Sigmoid colon (tissue), 7 donors: Measurements from ENCODE around the gene ZNF280A. TPM values are rescaled to one million over a fixed set of nuclear protein-coding genes. Genes with fewer than 3 reads are reported as not detected.

ENCODE experiments used
- DNase-seq: peaks from one replicate; pipeline ENCODE4 v3.0.0-alpha.2; 2019
- H3K27ac ChIP-seq, 4 donors: fragments of 200-600 bp; sonication (generic); one replicate each; pipeline ENCODE4 v1.5.1; 2016 to 2019; ENCODE audit warnings: mild to moderate bottlenecking in 1 of 4
- H3K27me3 ChIP-seq, 3 donors: fragments of 200-600 bp; sonication (generic); one replicate each; pipeline ENCODE4 v1.5.1; 2019; ENCODE audit warnings: mild to moderate bottlenecking in 1 of 3
- H3K36me3 ChIP-seq, 4 donors: fragments of 200-600 bp; sonication (generic); one replicate each; pipeline ENCODE4 v1.5.1; 2016 to 2019
- H3K4me1 ChIP-seq, 4 donors: fragments of 200-600 bp; sonication (generic); one replicate each; pipeline ENCODE4 v1.5.1; 2017 to 2019
- H3K4me3 ChIP-seq, 4 donors: fragments of 200-600 bp; sonication (generic); one replicate each; pipeline ENCODE4 v1.5.1; 2017 to 2019; ENCODE audit warnings: mild to moderate bottlenecking in 2 of 4, moderate library complexity in 1 of 4
- H3K9me3 ChIP-seq, 4 donors: fragments of 200-600 bp in 3 of 4; sonication (generic) in 3 of 4; one replicate each; pipeline versions ENCODE4 v1.5.1 to v1.6.1; 2013 to 2019
- EP300 ChIP-seq, 4 donors: sonication (generic); formaldehyde crosslinking; IDR thresholded peaks; one replicate each; pipeline ENCODE4 v1.6.1; 2017; ENCODE audit warnings: antibody characterized with exemption in 4 of 4
- POLR2A ChIP-seq, 2 donors: fragments of 450-650 bp; IDR thresholded peaks; one replicate each; pipeline ENCODE4 v1.6.1; 2016; ENCODE audit warnings: antibody characterized with exemption in 2 of 2, mild to moderate bottlenecking in 2 of 2, moderate library complexity in 2 of 2
- POLR2AphosphoS5 ChIP-seq, 4 donors: sonication (generic); formaldehyde crosslinking; IDR thresholded peaks; one replicate each; pipeline ENCODE4 v1.6.1; 2017; ENCODE audit warnings: antibody characterized with exemption in 4 of 4
- WGBS, 2 donors: extraction: QIAGEN DNeasy Blood & Tissue Kit; methylation state at CpG; one replicate each; pipeline ENCODE4 v1.1.7; 2013; 5-methylcytosine and 5-hydroxymethylcytosine counted together
- intact Hi-C: fragments of 100-400 bp; cut with DNase I; formaldehyde crosslinking; loops from one replicate; pipeline ENCODE4 v1.15.1; 2023
- polyA plus RNA-seq, 3 donors: library from polyadenylated mRNA; stranded (reverse); fragments of 200-250 nt; gene quantifications; one replicate each; pipeline ENCODE4 v1.2.3, GENCODE V29; 2013
- total RNA-seq, 4 donors: library from RNA; depleted of rRNA; stranded (reverse); fragments of >200 nt; gene quantifications; one replicate each; pipeline ENCODE4 v1.1.0, GENCODE V29; 2016
- TF ChIP-seq, protein P1 (sequence below), 4 experiments: fragments of 450-650 bp in 3 of 4; fragments of 200-600 bp in 1 of 4; IDR thresholded peaks; one replicate each; pipeline ENCODE4 v1.5.1; 2016 to 2019; ENCODE audit warnings: antibody characterized with exemption in 4 of 4, mild to moderate bottlenecking in 3 of 4, moderate library complexity in 2 of 4
- donor health status: healthy with polysubstance abuse.
- donor health status: Bipolar disorder and iron deficiency.
- donor health status: healthy.

The ZNF280A gene
- total and polyA plus RNA-seq, 7 donors: not detected

- WGBS, 2 donors: 67 to 70% methylated on average over 6 of the region's 6 CpGs
- intact Hi-C loops: no loop called here
- DNase-seq: no peak
- H3K36me3 ChIP-seq: no peaks in the 10 kb centered on the region
- TF ChIP-seq POLR2A (IDR thresholded peaks at IDR 0.05) (no peak), POLR2AphosphoS5 (IDR thresholded peaks at IDR 0.05) (no peak)
- TF ChIP-seq, protein P1, sequence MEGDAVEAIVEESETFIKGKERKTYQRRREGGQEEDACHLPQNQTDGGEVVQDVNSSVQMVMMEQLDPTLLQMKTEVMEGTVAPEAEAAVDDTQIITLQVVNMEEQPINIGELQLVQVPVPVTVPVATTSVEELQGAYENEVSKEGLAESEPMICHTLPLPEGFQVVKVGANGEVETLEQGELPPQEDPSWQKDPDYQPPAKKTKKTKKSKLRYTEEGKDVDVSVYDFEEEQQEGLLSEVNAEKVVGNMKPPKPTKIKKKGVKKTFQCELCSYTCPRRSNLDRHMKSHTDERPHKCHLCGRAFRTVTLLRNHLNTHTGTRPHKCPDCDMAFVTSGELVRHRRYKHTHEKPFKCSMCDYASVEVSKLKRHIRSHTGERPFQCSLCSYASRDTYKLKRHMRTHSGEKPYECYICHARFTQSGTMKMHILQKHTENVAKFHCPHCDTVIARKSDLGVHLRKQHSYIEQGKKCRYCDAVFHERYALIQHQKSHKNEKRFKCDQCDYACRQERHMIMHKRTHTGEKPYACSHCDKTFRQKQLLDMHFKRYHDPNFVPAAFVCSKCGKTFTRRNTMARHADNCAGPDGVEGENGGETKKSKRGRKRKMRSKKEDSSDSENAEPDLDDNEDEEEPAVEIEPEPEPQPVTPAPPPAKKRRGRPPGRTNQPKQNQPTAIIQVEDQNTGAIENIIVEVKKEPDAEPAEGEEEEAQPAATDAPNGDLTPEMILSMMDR (IDR thresholded peaks at IDR 0.05): no peak
- H3K4me1 ChIP-seq: no peaks in the 10 kb centered on the region
- no peaks in the 10 kb centered on the region for H3K27me3 ChIP-seq
- no peak overlapping the region for H3K4me3 ChIP-seq
- no peak overlapping the region for H3K27ac ChIP-seq
- peaks cover 0 to 3% (median 0%) of the 10 kb centered on the region in 4 donors for H3K9me3 ChIP-seq
Measured at GRCh38 chr22:22536515-22536914, 16.4 kb upstream of the ZNF280A start.

DNA sequence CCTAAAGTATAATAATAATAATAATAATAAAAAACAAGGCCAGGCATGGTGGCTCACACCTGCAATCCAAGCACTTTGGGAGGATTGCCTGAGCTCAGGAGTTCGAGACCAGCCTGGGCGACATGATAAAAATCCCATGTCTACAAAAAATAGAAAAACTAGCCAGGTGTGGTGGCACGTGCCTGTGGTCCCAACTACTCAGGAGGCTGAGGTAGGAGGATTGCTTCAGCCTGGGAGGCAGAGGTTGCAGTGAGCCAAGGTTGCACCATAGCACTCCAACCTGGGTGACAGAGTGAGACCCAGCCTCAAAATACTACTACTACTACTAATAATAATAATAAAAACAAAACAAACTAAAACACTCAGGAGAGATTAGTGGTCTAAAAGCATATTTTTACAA, 15.6 kb upstream of the ZNF280A start:
- no peak for TF ChIP-seq POLR2AphosphoS5 (IDR thresholded peaks at IDR 0.05)
- TF ChIP-seq POLR2A (IDR thresholded peaks at IDR 0.05): no peak
- TF ChIP-seq, protein P1 (IDR thresholded peaks at IDR 0.05): no peak
- no peak for TF ChIP-seq EP300 (IDR thresholded peaks at IDR 0.05)
- Histone ChIP-seq H3K27me3 (no peaks in the 10 kb centered on the region), H3K36me3 (no peaks in the 10 kb centered on the region), H3K4me1 (no peaks in the 10 kb centered on the region), H3K27ac (no peak overlapping the region), H3K9me3 (peaks cover 0 to 3% (median 0%) of the 10 kb centered on the region in 4 donors), H3K4me3 (no peak overlapping the region)
- 87 to 91% methylated on average over 3 of the region's 3 CpGs for WGBS, 2 donors
- DNase-seq: no peak
- intact Hi-C loops: no loop called here

DNA sequence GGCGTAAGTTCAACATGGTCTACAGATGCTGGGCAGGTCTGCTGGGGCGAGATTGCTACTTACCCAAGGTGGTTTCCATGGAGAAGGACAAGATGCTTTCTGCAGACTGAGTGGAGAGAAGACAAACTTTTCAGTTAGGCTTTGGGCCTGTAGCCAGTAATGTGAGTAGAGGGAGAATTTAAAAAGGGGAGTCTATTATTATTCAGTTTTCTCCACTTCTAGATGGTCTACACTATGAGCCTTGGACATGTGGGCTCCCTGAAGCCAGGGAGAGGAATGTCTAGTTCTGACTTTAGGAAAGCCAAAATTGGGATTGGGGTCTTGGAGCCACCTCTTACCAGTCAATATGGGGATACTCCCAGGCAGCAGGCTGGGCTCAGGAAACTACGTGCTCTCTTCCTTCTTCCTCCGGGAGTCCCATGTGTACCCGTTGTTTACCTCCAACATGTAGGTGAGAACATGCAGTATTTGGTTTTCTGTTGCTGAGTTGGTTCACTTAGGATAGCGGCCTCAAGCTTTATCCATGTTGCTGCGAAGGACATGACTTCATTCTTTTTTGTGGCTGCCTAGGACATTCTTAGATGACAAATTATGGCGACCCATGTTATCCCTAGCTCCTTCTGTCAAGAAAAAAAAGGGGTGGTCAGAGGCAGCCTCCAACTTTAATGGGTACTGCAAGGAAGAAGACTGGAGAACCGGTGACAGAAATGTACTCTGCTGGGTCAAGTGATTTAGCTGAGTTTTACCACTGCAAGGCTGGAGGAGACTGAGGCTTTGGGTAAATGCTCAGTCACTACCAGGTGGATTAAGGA, 14.7 kb upstream of the ZNF280A start:
- no peak overlapping the region for H3K27ac ChIP-seq
- H3K27me3 ChIP-seq: no peaks in the 10 kb centered on the region
- no peak for DNase-seq
- no peak for TF ChIP-seq POLR2AphosphoS5 (IDR thresholded peaks at IDR 0.05)
- TF ChIP-seq, protein P1 (IDR thresholded peaks at IDR 0.05): no peak
- no peak for TF ChIP-seq POLR2A (IDR thresholded peaks at IDR 0.05)
- TF ChIP-seq EP300 (IDR thresholded peaks at IDR 0.05): no peak
- H3K4me1 ChIP-seq: no peaks in the 10 kb centered on the region
- H3K4me3 ChIP-seq: no peak overlapping the region
- no peaks in the 10 kb centered on the region for H3K36me3 ChIP-seq
- WGBS, 2 donors: 85 to 87% methylated on average over 9 of the region's 9 CpGs
- intact Hi-C loops: no loop called here
- H3K9me3 ChIP-seq: no peaks in the 10 kb centered on the region

DNA sequence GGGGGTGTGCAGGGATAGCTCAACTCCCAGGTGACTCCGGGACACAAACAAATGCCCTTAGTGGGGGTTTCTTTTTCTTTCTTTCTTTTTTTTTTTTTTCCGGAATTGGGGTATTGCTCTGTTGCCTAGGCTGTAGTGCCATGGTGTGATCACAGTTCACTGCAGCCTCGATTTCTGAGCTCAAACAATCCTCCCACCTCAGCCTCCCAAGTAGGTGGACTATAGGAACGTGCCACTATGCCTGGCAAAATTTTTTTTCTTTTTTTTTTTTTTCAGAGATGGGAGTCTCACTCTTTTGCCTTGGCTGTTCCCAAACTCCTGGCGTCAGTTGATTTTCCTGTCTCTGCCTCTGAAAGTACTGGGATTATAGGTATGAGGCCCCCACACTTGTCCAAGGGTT, 13.8 kb upstream of the ZNF280A start:
- intact Hi-C loops: no loop called here

More for the DNA sequence above, 13.8 kb upstream of the ZNF280A start:
- no peak for DNase-seq
- H3K4me3 ChIP-seq: no peak overlapping the region
- H3K36me3 ChIP-seq: no peaks in the 10 kb centered on the region
- H3K9me3 ChIP-seq: no peaks in the 10 kb centered on the region
- no peak overlapping the region for H3K27ac ChIP-seq
- 73 to 77% methylated on average over 5 of the region's 5 CpGs for WGBS, 2 donors
- no peaks in the 10 kb centered on the region for H3K4me1 ChIP-seq
- TF ChIP-seq EP300 (IDR thresholded peaks at IDR 0.05) (no peak), POLR2AphosphoS5 (IDR thresholded peaks at IDR 0.05) (no peak), POLR2A (IDR thresholded peaks at IDR 0.05) (no peak)
- TF ChIP-seq, protein P1 (IDR thresholded peaks at IDR 0.05): no peak
- H3K27me3 ChIP-seq: no peaks in the 10 kb centered on the region
